ENCODE results near the gene SLC5A3.

Gene SLC5A3

GRCh38 chr21:34071683-34072082 is 1.7 kb upstream of the SLC5A3 start:
- TF ChIP-seq, protein P1, sequence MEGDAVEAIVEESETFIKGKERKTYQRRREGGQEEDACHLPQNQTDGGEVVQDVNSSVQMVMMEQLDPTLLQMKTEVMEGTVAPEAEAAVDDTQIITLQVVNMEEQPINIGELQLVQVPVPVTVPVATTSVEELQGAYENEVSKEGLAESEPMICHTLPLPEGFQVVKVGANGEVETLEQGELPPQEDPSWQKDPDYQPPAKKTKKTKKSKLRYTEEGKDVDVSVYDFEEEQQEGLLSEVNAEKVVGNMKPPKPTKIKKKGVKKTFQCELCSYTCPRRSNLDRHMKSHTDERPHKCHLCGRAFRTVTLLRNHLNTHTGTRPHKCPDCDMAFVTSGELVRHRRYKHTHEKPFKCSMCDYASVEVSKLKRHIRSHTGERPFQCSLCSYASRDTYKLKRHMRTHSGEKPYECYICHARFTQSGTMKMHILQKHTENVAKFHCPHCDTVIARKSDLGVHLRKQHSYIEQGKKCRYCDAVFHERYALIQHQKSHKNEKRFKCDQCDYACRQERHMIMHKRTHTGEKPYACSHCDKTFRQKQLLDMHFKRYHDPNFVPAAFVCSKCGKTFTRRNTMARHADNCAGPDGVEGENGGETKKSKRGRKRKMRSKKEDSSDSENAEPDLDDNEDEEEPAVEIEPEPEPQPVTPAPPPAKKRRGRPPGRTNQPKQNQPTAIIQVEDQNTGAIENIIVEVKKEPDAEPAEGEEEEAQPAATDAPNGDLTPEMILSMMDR (IDR thresholded peaks at IDR 0.05; ENCODE audit: insufficient read depth, missing control alignments), result no peak
- FAIRE-seq, result no peak
- DNase-seq (ENCODE audit: insufficient read length, low spot score), result no peak

- no peak for FAIRE-seq
- TF ChIP-seq, protein P1 (IDR thresholded peaks at IDR 0.05; ENCODE audit: insufficient read depth, missing control alignments), result no peak
- DNase-seq (ENCODE audit: insufficient read length, low spot score), result no peak
Measured at GRCh38 chr21:34072145-34073031, 990 bp upstream of the SLC5A3 start.

GRCh38 chr21:34073749-34074282 is 438 bp downstream of the SLC5A3 start:
- TF ChIP-seq, protein P1 (IDR thresholded peaks at IDR 0.05; ENCODE audit: insufficient read depth, missing control alignments), result no peak
- DNase-seq (ENCODE audit: insufficient read length, low spot score) (no peak), FAIRE-seq (no peak)

- TF ChIP-seq, protein P1 (IDR thresholded peaks at IDR 0.05; ENCODE audit: insufficient read depth, missing control alignments), result no peak
- FAIRE-seq (no peak), DNase-seq (ENCODE audit: insufficient read length, low spot score) (no peak)
Measured at GRCh38 chr21:34074283-34075090, 1.1 kb downstream of the SLC5A3 start.

- TF ChIP-seq, protein P1 (IDR thresholded peaks at IDR 0.05; ENCODE audit: insufficient read depth, missing control alignments), result no peak
- no peak for FAIRE-seq
- DNase-seq (ENCODE audit: insufficient read length, low spot score), result no peak
Measured at GRCh38 chr21:34075091-34075425, 1.7 kb downstream of the SLC5A3 start.

GRCh38 chr21:34075760-34076660 is 2.6 kb downstream of the SLC5A3 start:
- no peak for DNase-seq (ENCODE audit: insufficient read length, low spot score)
- TF ChIP-seq, protein P1 (IDR thresholded peaks at IDR 0.05; ENCODE audit: insufficient read depth, missing control alignments), result no peak
- FAIRE-seq, result no peak
